HG03097 (cell line): ENCODE data around the gene DDX18.

Experiments
- ATAC-seq: cut with Tn5 transposase; IDR thresholded peaks from one replicate; pipeline ENCODE4 v1.9.1; 2021; ENCODE audit not compliant: unreplicated experiment, low FRiP score

Gene DDX18

GRCh38 chr2:117832905-117833613 lies 18.6 kb downstream of the DDX18 start:
- ATAC-seq = no peak

- no peak for ATAC-seq
Observed at GRCh38 chr2:117833911-117834310, 19.4 kb downstream of the DDX18 start.

- no peak for ATAC-seq
Observed at GRCh38 chr2:117834992-117835391, 20.5 kb downstream of the DDX18 start.

- peak; percentile 90 for ATAC-seq
Observed at GRCh38 chr2:117835990-117836760, 21.7 kb downstream of the DDX18 start.

- no peak for ATAC-seq
Observed at GRCh38 chr2:117845304-117845703, 30.8 kb downstream of the DDX18 start.

- ATAC-seq = no peak
Observed at GRCh38 chr2:117850015-117850414, 35.5 kb downstream of the DDX18 start.

- ATAC-seq = no peak
Observed at GRCh38 chr2:117850461-117850860, 36.0 kb downstream of the DDX18 start.

- no peak for ATAC-seq
Observed at GRCh38 chr2:117851969-117852368, 37.5 kb downstream of the DDX18 start.

- no peak for ATAC-seq
Observed at GRCh38 chr2:117853316-117853715, 38.8 kb downstream of the DDX18 start.

GRCh38 chr2:117853873-117854272 lies 39.4 kb downstream of the DDX18 start:
- ATAC-seq = no peak

- no peak for ATAC-seq
Observed at GRCh38 chr2:117854610-117855009, 40.1 kb downstream of the DDX18 start.

- ATAC-seq = no peak
Observed at GRCh38 chr2:117855886-117856285, 41.4 kb downstream of the DDX18 start.

GRCh38 chr2:117856415-117857210 lies 42.1 kb downstream of the DDX18 start:
- no peak for ATAC-seq

GRCh38 chr2:117858336-117858735 lies 43.8 kb downstream of the DDX18 start:
- no peak for ATAC-seq

- no peak for ATAC-seq
Observed at GRCh38 chr2:117858892-117859531, 44.5 kb downstream of the DDX18 start.

GRCh38 chr2:117859532-117859911 lies 45.0 kb downstream of the DDX18 start:
- ATAC-seq = no peak

GRCh38 chr2:117859924-117860647 lies 45.6 kb downstream of the DDX18 start:
- no peak for ATAC-seq

GRCh38 chr2:117862459-117862858 lies 48.0 kb downstream of the DDX18 start:
- ATAC-seq = no peak

GRCh38 chr2:117875786-117876185 lies 61.3 kb downstream of the DDX18 start:
- no peak for ATAC-seq

GRCh38 chr2:117879003-117879402 lies 64.5 kb downstream of the DDX18 start:
- ATAC-seq = no peak
